BJ (cell line): ENCODE results near the gene ARID5B. TPM values are rescaled to one million over a fixed set of nuclear protein-coding genes. Genes with fewer than 3 reads are reported as not detected.

Experiments
- CTCF ChIA-PET: fragments of 350-600 bp; formaldehyde crosslinking; extraction: SDS; loops from one replicate; lab custom pipeline; 2021; ENCODE audit warnings: antibody characterized with exemption, inconsistent platforms; lab: Yijun Ruan, JAX
- POLR2A ChIA-PET: fragments of 300-600 bp; sonication (Branson Sonifier 250); formaldehyde crosslinking; extraction: SDS; loops from one replicate; lab custom pipeline; 2021; ENCODE audit warnings: antibody characterized with exemption; lab: Charles Lee
- DNase-seq: peaks from one replicate; pipeline ENCODE4 v3.0.0-alpha.2; 2011; ENCODE audit warnings: low read depth
- H3K27me3 ChIP-seq: 2 replicates; pipeline ENCODE4 v1.6.0; 2011; ENCODE audit warnings: low read length; ENCODE audit not compliant: control insufficient read depth, insufficient read depth
- H3K36me3 ChIP-seq: 2 replicates; pipeline ENCODE4 v1.5.1; 2011; ENCODE audit warnings: low read length; ENCODE audit not compliant: control insufficient read depth, insufficient read depth
- H3K4me3 ChIP-seq: 2 replicates; pipeline ENCODE4 v1.5.1; 2011; ENCODE audit warnings: low read depth, mild to moderate bottlenecking, control low read depth, low read length
- CTCF ChIP-seq: IDR thresholded peaks from 2 replicates; pipeline ENCODE4 v1.5.1; 2011; ENCODE audit warnings: low read depth, mild to moderate bottlenecking, control low read depth, inconsistent platforms, low read length, moderate library complexity; ENCODE audit not compliant: insufficient read depth
- polyA plus RNA-seq: library from polyadenylated mRNA; depleted of rRNA; stranded (reverse); fragments of >200 nt; gene quantifications from 2 replicates; pipeline ENCODE4 v1.2.3, GENCODE V29; 2011

The ARID5B gene
- polyA plus RNA-seq, 1 experiment = 73.8 TPM

- no peak for DNase-seq
- peaks cover 7% of the 10 kb centered on the region for H3K36me3 ChIP-seq
- POLR2A ChIA-PET = no interaction called here
- no peak overlapping the region for H3K4me3 ChIP-seq
- no peak for TF ChIP-seq CTCF
- H3K27me3 ChIP-seq = no peaks in the 10 kb centered on the region
- CTCF ChIA-PET = no interaction called here
These were observed 11.5 kb downstream of the ARID5B start for GRCh38 chr10:61912981-61913380.

GRCh38 chr10:61918140-61918539 is 16.6 kb downstream of the ARID5B start:
- no peak for DNase-seq
- no peaks in the 10 kb centered on the region for H3K27me3 ChIP-seq
- H3K36me3 ChIP-seq = peaks cover 6% of the 10 kb centered on the region
- CTCF ChIA-PET = interaction anchor here (0.7 to 0.8 kb wide), 3 partner anchors 12 to 312 kb away, joined by 3 to 4 read pairs (median 3); no protein-coding TSS in a partner anchor
- POLR2A ChIA-PET = no interaction called here
- TF ChIP-seq CTCF = no peak
- no peak overlapping the region for H3K4me3 ChIP-seq

- no peak for TF ChIP-seq CTCF
- peaks cover 6% of the 10 kb centered on the region for H3K36me3 ChIP-seq
- no peak overlapping the region for H3K4me3 ChIP-seq
- no peak for DNase-seq
- CTCF ChIA-PET = interaction anchor here (0.7 kb wide), 2 partner anchors 303 to 311 kb away, joined by 3 to 4 read pairs; no protein-coding TSS in a partner anchor
- H3K27me3 ChIP-seq = no peaks in the 10 kb centered on the region
- POLR2A ChIA-PET = no interaction called here
These were observed 17.5 kb downstream of the ARID5B start for GRCh38 chr10:61918989-61919388.

GRCh38 chr10:61919646-61920215 is 18.2 kb downstream of the ARID5B start:
- peaks cover 3% of the 10 kb centered on the region for H3K36me3 ChIP-seq
- no peak for TF ChIP-seq CTCF
- DNase-seq = no peak
- H3K4me3 ChIP-seq = no peak overlapping the region
- CTCF ChIA-PET = no interaction called here
- POLR2A ChIA-PET = interaction anchor here (0.5 kb wide), 1 partner anchor 1010 kb away, joined by 6 read pairs; no protein-coding TSS in a partner anchor
- no peaks in the 10 kb centered on the region for H3K27me3 ChIP-seq

GRCh38 chr10:61921143-61921542 is 19.6 kb downstream of the ARID5B start:
- H3K27me3 ChIP-seq = no peaks in the 10 kb centered on the region
- TF ChIP-seq CTCF = no peak
- DNase-seq = no peak
- CTCF ChIA-PET = interaction anchor here (0.6 to 0.7 kb wide), 2 partner anchors 11 to 50 kb away, joined by 3 read pairs; no protein-coding TSS in a partner anchor
- H3K4me3 ChIP-seq = no peak overlapping the region
- H3K36me3 ChIP-seq = peaks cover 1% of the 10 kb centered on the region; the same call in 1 of the 2 replicates
- POLR2A ChIA-PET = no interaction called here
